HG03103 (cell line): ENCODE measurements around the gene ATPAF1.
"Not testable (repeated sequence)": the region's sequence is repeated elsewhere in the genome, so short reads cannot be mapped to it uniquely, and the experiment has no call there.

ENCODE experiments used
- ATAC-seq: cut with Tn5 transposase; IDR thresholded peaks from one replicate; pipeline ENCODE4 v1.9.1; 2021; ENCODE audit warnings: low read depth; ENCODE audit not compliant: unreplicated experiment

Gene ATPAF1

DNA sequence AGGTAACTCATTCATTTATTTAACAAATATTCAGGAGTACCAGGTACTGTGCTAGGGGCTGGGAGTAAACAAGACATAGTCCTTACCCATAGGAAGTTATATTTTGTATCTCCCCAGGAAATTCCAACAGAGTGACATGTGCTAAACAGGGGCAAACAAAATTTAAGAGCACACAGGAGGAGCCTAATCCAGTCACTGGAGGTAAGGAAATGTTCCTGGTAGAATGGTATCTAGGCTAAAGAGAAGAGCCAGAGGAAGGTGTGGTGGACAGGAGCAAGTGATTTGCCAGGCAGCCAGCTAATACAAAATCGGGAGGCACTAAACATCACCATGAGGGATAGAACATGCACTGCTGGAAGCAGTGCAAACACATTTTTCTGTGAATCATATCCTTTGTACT lies 13.9 kb upstream of the ATPAF1 start:
- no peak for ATAC-seq

DNA sequence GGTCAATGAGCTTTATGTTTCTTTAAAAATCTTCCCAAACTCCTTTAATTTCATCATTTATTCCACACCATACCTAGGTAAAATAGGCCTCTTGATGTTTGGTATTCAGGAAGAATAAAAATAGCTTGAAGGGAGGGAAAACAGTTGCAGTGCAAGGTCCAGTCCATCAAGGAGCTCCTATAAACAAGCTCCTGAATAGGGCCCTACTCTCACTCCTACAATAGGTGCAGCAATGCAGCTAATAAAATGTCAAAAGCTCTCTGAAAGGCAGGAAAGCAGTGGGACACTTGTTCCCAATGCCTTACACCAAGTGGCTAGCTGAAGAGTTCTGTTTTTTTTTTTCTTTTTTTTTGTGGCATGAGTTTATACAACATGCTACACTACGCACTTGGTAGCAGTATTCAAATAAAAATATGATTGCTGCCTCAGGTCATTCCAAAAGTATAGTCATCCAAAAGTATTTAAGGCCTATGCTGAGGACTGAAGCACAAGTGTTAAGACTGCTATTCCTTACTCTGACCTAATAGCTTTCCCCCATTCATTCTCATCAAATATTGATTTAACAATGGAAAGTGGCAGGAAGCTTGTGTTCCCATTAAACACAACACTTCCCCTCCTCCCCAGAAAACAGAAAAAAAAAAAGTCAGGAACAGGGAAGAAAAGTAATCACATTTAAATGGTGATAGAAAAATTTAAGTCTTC lies 13.3 kb upstream of the ATPAF1 start:
- no peak for ATAC-seq

DNA sequence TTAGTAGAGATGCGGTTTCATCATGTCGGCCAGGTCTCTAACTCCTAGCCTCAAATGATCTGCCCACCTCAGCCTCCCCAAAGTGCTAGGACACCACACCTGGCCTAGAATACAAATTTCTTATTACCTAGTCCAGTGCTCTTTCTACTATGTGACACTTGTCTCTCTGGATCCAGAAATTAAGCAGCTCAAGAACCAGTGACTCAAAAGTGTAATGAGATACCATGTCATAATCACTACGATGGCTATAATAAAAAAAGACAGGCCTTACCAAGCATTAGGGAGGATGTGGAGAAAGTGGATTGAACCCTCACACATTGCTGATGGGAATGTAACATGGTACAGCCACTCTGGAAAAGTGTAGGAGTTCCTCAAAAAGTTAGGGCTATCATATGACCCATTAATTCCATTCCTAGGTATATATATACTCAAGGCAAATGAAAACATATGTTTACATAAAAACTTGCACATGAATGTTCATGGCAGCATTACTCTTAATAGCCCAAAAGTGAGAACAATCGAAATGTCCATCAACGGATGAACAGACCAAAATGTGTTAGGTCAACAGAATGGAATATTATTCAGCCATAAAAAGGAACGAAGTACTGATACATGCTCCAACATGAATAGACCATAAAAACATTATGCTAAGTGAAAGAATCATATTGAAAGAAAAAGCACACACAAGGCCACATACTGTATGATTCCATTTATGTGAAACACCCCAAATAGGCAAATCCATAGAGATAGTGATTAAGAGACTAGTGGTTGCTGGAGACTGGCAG lies 11.8 kb upstream of the ATPAF1 start:
- ATAC-seq = no peak

DNA sequence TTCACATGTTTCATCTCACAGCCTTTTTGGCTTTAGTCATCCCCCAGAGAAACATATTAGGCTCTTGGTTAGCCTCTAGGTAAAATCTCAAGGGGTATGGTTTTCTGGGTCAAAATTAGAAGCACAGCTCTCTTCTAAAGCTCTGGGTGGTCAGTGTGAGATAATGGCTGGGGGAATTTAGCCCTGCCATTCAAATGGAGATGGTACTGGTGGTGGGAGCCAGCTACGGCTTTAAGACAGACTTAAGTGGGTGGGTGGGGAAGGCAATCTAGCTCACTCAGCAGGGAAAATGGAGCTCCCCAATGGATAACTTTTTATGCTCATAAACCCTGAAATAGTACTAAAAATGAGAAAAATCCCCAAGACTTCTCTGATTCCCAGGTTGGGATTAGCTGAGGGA lies 9.2 kb upstream of the ATPAF1 start:
- ATAC-seq = no peak

DNA sequence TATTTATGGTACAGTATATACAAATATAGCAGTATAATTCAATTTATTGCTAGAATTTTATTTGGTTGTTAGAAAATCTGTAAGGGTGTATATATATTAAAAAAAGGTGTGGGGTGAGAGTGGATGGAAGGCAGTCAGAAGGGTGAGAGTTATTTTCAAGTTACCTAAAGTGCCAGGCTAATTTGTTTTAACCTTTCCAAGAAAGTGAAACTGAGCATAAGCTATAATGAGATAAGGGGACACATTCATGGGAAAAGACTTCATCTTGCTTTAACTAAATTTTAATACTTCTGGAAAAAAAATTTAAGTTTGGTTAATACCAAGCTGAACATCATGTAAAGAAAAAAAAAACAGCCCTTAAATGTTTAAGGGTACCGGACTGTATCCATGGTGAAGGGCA lies 8.4 kb upstream of the ATPAF1 start:
- ATAC-seq = no peak

DNA sequence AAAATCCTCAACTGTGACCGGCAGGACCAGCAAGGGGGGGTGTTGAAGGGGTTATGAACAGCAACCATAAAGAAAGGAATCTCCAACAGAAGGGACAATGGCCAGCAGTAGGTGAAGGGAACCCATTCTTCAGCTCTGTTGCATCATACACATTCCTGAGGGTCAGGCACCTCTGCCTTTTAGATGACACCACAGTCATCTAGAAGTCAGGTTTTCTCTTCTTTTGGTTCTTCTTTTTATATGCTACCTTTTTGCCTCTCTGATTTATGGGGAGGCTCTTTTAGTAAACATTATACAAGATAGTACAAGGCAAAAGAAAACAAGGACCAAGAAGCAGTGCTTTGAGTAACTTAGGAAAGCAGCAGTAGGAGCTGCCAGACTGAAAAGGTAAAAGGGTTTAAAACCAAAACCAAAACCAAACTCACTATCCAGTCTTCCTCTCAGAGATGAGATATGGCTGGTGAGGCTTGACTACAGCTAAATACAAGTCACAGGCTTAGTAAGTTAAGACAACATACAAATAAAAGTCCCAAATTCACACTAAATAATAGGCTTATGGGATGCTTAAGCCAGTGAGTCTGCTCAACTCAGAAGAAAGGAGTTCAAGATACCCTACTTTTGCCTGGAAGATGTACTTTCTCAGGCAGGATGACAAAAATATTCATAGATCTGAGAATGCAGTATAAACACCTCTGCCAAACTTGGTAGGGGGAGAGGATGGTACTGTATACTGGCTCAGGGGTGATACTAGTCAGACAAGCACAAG lies 7.6 kb upstream of the ATPAF1 start:
- no peak for ATAC-seq

DNA sequence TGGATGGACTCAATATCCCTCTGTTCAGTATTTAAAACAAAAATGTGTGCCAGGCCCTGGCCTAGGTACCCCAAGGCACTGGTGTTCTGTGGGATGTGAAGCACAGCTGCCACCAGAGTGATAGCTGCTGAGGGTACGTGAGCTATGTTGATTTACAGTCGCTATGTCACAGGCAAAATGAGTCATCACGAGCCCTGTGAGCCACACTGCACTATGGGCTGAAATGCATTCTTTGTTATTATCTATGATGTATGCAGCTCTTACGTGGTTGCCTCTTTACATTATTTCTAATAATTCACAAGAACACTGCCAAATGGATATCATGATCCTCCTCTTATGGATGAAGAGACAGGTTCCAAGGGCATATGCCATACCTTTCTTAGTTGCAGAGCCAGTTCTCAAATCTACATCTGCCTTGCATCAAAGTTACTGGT lies 5.6 kb upstream of the ATPAF1 start:
- no peak for ATAC-seq

DNA sequence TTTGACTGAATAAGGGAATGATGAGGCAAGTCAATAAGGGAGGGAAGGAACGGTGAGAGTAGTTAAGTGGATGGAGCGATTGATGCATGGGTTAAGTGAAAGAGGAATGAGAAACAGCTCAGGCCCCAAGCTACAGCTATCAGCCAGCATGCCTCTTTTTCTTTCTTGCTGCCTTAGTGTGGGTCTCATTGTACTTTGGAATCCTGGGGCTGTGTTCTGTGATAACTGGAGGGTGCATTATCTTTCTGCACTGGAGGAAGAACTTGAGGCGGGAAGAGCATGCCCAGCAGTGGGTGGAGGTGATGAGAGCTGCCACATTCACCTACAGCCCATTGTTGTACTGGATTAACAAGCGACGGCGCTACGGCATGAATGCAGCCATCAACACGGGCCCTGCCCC lies 4.5 kb upstream of the ATPAF1 start:
- no peak for ATAC-seq

DNA sequence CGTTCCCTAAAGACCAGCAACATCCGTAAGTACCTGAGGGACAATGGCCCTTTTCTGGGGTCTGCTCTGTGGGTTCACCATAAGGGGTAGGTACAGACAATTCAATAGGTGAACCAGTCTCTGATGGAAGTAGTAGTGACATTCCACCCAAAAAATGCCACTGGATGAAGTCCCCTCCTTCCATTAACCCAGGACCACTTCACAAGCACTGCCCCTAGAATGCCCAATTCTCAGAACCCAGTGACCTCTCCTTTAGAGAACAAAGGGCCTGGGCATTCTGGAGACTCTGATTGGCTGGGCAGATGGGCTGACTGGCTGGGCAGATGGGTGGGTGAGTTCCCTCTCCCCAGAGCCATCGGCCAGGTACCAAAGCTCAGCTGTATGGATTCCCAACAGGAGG lies 3.4 kb upstream of the ATPAF1 start, which contains the start of gene TEX38:
TSS of gene TEX38 (plus strand) at position 301 of the 400 bp plus-strand sequence. CDS start at position 382, 81 bp downstream.
- ATAC-seq = no peak

DNA sequence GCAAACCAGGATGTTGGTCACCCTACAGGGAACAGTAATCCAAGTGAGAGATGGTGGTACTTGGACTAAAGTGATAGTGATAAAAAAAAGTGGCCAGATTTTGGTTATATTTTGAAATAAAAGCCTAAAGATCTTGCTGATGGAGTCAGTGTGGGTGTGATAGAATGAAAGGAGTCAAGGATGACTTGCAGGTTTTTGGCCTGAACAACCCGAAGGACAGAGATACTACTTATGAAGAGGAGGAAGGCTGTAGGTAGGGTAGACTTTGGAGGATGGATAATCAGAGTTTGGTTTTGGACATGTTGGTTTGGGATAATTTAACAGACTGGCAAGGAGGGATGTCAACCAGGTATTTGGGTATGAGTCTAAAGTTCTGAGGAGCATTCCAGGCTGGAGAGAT lies 2.0 kb upstream of the ATPAF1 start:
- no peak for ATAC-seq

DNA sequence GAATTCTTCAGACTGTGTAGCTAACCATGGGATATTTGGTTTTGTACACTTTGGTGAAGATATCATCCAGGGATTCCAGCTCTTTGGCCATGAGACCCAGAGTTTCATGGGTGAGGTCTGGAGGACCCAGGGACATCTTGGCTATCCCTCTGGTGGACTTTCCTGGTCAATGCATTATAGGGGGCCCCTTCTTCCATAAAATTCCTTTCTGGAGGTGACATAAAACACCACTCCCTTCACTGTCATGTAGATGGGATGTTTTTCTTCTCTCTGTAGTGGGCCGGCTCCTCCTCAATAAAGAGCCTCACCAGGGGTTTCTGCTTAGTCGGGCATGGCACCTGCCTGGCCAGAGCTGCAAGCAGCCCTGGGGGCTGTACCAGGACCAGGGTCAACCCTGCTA lies 2.2 kb downstream of the ATPAF1 start:
- no peak for ATAC-seq

DNA sequence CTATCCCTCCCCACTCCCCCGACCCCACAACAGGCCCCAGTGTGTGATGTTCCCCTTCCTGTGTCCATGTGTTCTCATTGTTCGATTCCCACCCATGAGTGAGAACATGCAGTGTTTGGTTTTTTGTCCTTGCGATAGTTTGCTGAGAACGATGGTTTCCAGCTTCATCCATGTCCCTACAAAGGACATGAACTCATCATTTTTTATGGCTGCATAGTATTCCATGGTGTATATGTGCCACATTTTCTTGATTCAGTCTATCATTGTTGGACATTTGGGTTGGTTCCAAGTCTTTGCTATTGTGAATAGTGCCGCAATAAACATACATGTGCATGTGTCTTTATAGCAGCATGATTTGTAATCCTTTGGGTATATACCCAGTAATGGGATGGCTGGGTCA lies 5.2 kb downstream of the ATPAF1 start:
- not testable (repeated sequence) for ATAC-seq

DNA sequence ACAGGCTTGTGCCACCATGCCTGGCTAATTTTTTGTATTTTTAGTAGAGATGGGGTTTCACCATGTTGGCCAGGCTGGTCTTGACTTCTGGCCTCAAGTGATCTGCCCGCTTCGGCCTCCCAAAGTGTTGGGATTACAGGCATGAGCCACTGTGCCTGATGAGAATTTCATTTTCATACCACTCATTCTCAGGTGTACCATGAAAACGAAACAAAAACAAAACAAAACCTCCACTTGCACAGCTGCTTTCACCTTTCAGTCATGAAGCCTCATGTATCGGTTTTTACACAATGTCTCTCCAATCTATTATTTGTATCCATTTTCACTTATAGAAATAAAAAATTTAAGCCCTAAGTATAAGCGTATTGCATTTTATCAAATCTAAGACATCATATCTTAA lies 8.0 kb downstream of the ATPAF1 start:
- not testable (repeated sequence) for ATAC-seq

DNA sequence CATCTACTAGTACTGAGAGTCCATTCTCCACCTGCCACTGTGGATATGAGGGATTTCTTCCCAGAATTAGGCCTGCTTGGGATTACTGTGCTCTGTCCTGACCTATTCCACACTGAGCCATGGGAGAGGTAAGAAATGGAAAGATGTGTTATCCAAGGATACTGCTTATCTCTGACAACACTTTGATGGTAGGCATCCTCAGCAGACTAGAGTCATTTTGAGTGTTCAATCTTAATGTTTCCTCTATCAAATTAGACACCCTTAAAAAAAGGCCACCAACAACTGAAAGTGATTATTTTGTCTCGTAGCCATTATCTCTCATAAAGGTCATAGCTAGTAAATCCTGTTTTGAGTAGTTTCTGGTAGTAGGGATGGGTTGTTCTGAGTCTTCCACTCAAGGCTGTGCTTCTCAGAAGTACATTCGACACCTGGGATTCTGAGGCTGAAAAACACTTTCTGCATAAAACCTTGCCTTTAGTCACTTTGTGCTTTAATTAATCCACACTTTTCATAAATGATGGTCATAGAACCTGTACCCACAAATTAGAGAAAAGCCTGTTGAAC lies 8.8 kb downstream of the ATPAF1 start:
- ATAC-seq = no peak

DNA sequence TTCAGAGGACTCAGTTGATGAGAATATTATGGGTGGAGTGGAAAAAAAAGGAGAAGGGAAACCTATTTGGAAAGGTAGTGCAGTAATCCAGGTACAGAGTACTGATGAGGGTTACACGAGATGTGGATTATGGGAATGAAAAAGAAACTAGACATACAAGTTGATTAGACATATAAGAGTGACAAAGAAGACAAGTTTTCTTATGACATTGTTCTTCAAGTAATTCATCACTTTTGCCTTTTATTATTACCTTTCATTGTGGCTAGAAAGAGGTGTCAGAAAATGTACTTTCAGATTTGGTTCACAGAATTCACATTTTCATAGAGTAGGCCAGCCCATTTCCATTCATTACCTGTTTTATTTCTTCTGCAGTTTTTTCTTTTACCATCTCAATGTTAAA lies 10.4 kb downstream of the ATPAF1 start:
- no peak for ATAC-seq

DNA sequence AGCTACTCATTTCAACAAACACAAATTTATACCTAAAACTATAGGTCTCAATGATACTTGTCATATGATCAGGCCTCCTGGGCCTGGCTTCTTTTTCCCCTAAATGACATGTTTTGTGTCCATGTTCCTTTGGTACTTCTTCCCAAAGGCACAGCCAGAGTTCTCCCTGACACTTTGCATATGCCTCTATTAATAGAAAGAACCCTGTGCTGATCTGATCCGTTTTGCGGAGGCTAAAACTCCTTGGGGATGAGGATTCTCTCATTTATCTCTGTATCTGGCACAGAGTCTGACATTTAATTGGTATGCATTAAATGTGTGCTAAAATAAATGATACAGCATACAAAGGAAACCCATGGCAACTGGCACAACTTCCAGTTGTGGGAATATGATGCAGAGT lies 11.5 kb downstream of the ATPAF1 start:
- ATAC-seq = no peak

DNA sequence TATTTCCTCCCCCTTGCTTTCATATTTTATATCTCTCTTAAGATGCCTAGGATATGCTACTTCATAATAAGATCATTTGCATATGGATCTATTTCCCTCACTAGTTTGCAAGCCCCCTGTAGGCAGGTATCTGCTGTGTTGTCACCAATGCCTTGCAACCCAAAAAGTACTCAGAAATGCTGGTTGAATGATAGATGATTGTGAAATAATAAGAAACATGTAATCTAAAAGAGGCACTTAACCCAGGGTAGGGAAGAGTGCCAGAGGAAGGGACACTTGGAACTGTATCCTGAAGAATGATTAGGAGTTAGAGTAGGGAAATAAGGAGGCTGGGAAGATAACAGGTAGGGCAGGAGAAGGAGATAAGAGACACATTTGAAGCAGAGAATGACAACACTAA lies 12.3 kb downstream of the ATPAF1 start:
- ATAC-seq = no peak

DNA sequence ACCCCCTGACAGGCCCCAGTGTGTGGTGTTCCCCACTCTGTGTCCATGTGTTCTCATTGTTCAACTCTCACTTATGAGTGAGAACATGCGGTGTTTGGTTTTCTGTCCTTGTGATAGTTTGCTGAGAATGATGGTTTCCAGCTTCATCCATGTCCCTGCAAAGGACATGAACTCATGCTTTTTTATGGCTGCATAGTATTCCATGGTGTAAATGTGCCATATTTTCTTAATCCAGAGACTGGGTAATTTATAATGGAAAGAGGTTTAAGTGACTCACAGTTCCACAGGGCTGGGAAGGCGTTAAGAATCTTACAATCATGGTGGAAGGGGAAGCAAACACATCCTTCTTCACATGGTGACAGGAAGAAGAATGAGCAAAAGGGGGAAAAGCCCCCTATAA lies 13.5 kb downstream of the ATPAF1 start:
- not testable (repeated sequence) for ATAC-seq

DNA sequence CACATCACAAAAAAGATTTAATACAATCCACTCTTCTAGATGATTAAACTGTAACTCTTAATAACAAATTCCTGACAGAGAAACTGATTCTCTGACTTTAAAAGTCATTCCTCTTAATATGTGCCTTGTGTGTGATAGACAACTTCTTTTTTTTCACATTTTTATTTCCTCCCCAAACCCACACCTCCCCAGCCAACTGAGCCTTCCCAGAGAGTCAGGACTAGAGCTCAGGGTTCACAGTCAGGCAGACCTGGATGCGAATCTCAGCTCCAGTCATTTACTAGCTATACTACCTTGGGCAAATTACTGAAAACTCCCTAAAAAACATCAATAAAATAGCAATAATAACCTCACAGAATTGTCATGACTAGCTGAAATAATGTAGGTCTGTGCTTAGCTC lies 14.2 kb downstream of the ATPAF1 start:
- no peak for ATAC-seq

DNA sequence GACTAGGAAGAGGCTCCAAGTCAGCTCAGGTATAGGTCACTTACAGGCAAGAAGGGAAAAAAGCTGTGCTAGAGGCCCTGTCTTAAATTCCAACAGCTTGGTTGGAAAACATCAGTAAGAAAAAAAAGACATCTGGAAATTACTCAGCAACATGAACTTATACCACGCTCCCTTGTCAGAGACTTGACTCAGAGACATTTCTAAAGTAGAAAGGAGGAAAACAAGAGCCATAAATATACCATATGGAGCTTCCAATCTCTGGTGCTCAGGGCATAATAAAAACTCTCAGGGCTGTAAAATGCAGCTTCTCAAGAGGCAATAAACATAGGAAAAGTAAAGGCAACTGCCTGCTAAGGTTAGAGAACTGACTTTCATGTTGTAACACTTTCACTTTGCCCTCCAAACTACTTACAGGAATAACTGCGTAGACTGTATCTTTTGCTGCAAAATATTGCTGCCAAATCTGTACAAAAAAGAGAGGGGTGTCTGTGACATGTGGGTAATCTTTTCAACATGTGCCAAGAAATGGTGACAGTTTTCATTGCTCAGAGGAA lies 14.7 kb downstream of the ATPAF1 start:
- no peak for ATAC-seq
